Endothelial cell of umbilical vein (primary cell): ENCODE data around the gene GYS2. TPM values are rescaled to one million over a fixed set of nuclear protein-coding genes. Genes with fewer than 3 reads are reported as not detected.

Experiments
- BruUV-seq: library from RNA; stranded (reverse); fragments of 400-500 nt; replicated peaks from 2 replicates; lab custom pipeline; 2021; lab: Mats Ljungman, UMichigan
- CTCF ChIA-PET: fragments of 300-600, 350-600 bp; sonication (Branson Sonifier 250); formaldehyde crosslinking; loops from one replicate; lab custom pipeline; 2021; ENCODE audit warnings: antibody characterized with exemption, inconsistent platforms; lab: Charles Lee
- POLR2A ChIA-PET: fragments of 300-600, 350-600 bp; sonication (Branson Sonifier 250); formaldehyde crosslinking; loops from one replicate; lab custom pipeline; 2021; ENCODE audit warnings: antibody characterized with exemption, inconsistent platforms; lab: Charles Lee
- DNase-seq: peaks from one replicate; pipeline ENCODE4 v3.0.0-alpha.2; 2011; ENCODE audit warnings: low read depth, low spot score
- FAIRE-seq: peaks from 2 replicates; lab custom pipeline; 2011; peaks lifted over from hg19 to GRCh38; lab: Jason Lieb, UNC
- H2AFZ ChIP-seq: 2 replicates; pipeline ENCODE4 v1.6.0; 2012; ENCODE audit warnings: low read depth, low read length, control low read depth, inconsistent platforms
- H3K27ac ChIP-seq: 2 replicates; pipeline ENCODE4 v1.5.1; 2011; ENCODE audit warnings: low read depth, mild to moderate bottlenecking, control low read depth, low read length, moderate library complexity; ENCODE audit not compliant: insufficient read depth
- H3K27me3 ChIP-seq, 2 experiments: 2 replicates each; pipeline versions ENCODE4 v1.6.0 to v1.6.1; 2011; ENCODE audit warnings: low read length in 2 of 2, mixed read lengths in 1 of 2; ENCODE audit not compliant: control insufficient read depth in 2 of 2, insufficient read depth in 2 of 2
- H3K36me3 ChIP-seq, 2 experiments: 2 replicates in 1 of 2; 3 replicates in 1 of 2; pipeline ENCODE4 v1.5.1; 2011; ENCODE audit warnings: low read length in 2 of 2, mild to moderate bottlenecking in 1 of 2, moderate library complexity in 1 of 2; ENCODE audit not compliant: control insufficient read depth in 2 of 2, insufficient read depth in 2 of 2; ENCODE audit errors: extremely low read depth in 1 of 2
- H3K4me1 ChIP-seq: 3 replicates; pipeline ENCODE4 v1.5.1; 2011; ENCODE audit warnings: mild to moderate bottlenecking, low read length; ENCODE audit not compliant: control insufficient read depth, insufficient read depth; ENCODE audit errors: extremely low read depth
- H3K4me2 ChIP-seq: 2 replicates; pipeline ENCODE4 v1.6.1; 2011; ENCODE audit warnings: low read length, control low read depth, mixed read lengths; ENCODE audit not compliant: insufficient read depth
- H3K4me3 ChIP-seq, 3 experiments: fragments of 200-600 bp in 1 of 3; sonication (generic), shearing (Covaris generic) in 1 of 3; replicated peaks in 1 of 3; 2 replicates each; pipeline ENCODE4 v1.5.1; 2011 to 2016; ENCODE audit warnings: control low read depth in 3 of 3, low read length in 3 of 3, mild to moderate bottlenecking in 2 of 3, inconsistent platforms in 1 of 3, low read depth in 1 of 3, moderate library complexity in 1 of 3; ENCODE audit not compliant: insufficient read depth in 1 of 3
- H3K79me2 ChIP-seq: 2 replicates; pipeline ENCODE4 v1.6.0; 2012; ENCODE audit warnings: low read length, inconsistent platforms; ENCODE audit not compliant: control insufficient read depth, insufficient read depth
- H3K9ac ChIP-seq: replicated peaks from 2 replicates; pipeline ENCODE3; 2011; ENCODE audit warnings: low read length, control low read depth; ENCODE audit not compliant: insufficient read depth; ENCODE audit errors: extremely low read depth
- H3K9me1 ChIP-seq: replicated peaks from 3 replicates; pipeline ENCODE4 v1.6.0; 2011; ENCODE audit warnings: mild to moderate bottlenecking, low read length; ENCODE audit not compliant: control insufficient read depth, insufficient read depth; ENCODE audit errors: extremely low read depth
- H3K9me3 ChIP-seq: replicated peaks from 2 replicates; pipeline ENCODE4 v1.5.1; 2012; ENCODE audit warnings: low read length, inconsistent platforms; ENCODE audit not compliant: control insufficient read depth, insufficient read depth
- H4K20me1 ChIP-seq: replicated peaks from 2 replicates; pipeline ENCODE3; 2011; ENCODE audit warnings: mild to moderate bottlenecking, low read length; ENCODE audit not compliant: control insufficient read depth, insufficient read depth; ENCODE audit errors: extremely low read depth
- GATA2 ChIP-seq: IDR thresholded peaks from 2 replicates; pipeline ENCODE4 v1.7.0; 2011; ENCODE audit warnings: low read depth, mild to moderate bottlenecking, moderate library complexity, mixed read lengths, low read length; ENCODE audit not compliant: insufficient read length, insufficient read depth
- MYC ChIP-seq: IDR thresholded peaks from one replicate; pipeline ENCODE4 v1.6.1; 2011; ENCODE audit warnings: mild to moderate bottlenecking, low read depth, low read length
- dilution Hi-C: fragments of 300-500 bp; cut with MboI; formaldehyde crosslinking; loops from one replicate; pipeline ENCODE4 v1.15.0; 2019; ENCODE audit warnings: low sequenced_read_pairs; ENCODE audit not compliant: extremely low pct_ligation_motif_present
- intact Hi-C: fragments of 100-400 bp; cut with micrococcal nuclease; formaldehyde crosslinking; loops from one replicate; pipeline ENCODE4 v1.10.0; 2022
- polyA plus RNA-seq, 4 experiments: library from polyadenylated mRNA; depleted of rRNA in 3 of 4; stranded (reverse) in 3 of 4; unstranded in 1 of 4; fragments of >200 nt; gene quantifications; 2 replicates each; pipeline versions ENCODE4 v1.2.1 to v1.2.3, GENCODE V29; 2011 to 2012; ENCODE audit warnings: missing spikeins in 1 of 4
- total RNA-seq: library from RNA; stranded (reverse); gene quantifications from 2 replicates; pipeline ENCODE4 v1.2.3, GENCODE V29; 2021
- TF ChIP-seq, protein P1 (sequence below), 2 donors: IDR thresholded peaks; 1 replicate in 1 of 2; 2 replicates in 1 of 2; pipeline ENCODE4 v1.5.1; 2011; ENCODE audit warnings: low read length in 2 of 2, mild to moderate bottlenecking in 2 of 2, moderate library complexity in 2 of 2, control low read depth in 1 of 2, inconsistent platforms in 1 of 2, low read depth in 1 of 2; ENCODE audit not compliant: insufficient read depth in 1 of 2; ENCODE audit errors: extremely low read depth in 1 of 2
- TF ChIP-seq, protein P2 (sequence below): IDR thresholded peaks from 2 replicates; pipeline ENCODE4 v1.6.1; 2011; ENCODE audit not compliant: insufficient read depth, insufficient read length

The GYS2 gene
- total and polyA plus RNA-seq, 2 donors (not counting 3 experiments of a cell fraction or from before 2014, with no cell fraction given) = 0.04 TPM; not detected in 1

DNA sequence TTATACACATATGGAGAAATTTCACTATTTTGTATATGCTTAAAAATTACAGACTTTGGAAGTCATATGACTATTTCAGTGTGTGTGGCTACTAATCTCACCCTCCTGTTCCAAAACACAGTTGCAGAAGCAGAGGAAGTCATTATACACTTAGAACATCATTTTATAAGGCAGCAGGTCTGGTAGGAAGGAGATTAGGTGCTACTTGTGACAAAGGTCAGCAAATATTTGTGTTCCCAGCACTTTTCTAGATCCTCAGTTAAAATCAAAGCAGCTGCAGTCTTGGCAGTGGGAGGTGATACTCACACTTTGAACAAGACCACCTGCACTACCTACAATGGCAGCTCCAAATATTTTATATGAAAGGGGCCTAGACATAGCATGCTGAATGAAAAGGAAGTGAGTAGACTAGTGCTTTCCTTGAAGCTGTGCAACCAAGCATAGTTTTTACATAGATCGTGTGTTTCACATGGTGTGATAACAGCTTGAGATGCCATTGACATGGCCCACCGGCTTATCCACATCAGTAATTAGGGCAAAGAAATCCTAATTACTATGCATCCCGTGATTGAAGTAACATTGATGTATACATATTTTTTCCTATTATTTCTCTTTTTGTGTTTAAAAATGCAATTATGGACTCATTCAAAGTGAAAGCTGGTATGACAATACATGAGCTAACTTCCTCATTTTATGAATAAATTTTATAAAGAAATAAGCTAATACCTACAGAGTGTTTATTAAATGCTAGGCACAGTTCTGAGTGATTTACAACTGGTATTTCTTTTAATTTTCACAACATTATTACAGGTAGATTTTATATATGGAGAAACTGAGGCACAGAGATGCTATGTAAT is 5.3 kb downstream of the GYS2 start:
- H3K9ac ChIP-seq = no peak overlapping the region
- FAIRE-seq (no peak), DNase-seq (no peak)
- no peaks in the 10 kb centered on the region for H3K4me1 ChIP-seq
- H3K79me2 ChIP-seq = no peaks in the 10 kb centered on the region
- H3K27me3 ChIP-seq = peaks cover 2 to 3% of the 10 kb centered on the region in 2 experiments
- TF ChIP-seq GATA2 (no peak), MYC (no peak)
- TF ChIP-seq, protein P1, sequence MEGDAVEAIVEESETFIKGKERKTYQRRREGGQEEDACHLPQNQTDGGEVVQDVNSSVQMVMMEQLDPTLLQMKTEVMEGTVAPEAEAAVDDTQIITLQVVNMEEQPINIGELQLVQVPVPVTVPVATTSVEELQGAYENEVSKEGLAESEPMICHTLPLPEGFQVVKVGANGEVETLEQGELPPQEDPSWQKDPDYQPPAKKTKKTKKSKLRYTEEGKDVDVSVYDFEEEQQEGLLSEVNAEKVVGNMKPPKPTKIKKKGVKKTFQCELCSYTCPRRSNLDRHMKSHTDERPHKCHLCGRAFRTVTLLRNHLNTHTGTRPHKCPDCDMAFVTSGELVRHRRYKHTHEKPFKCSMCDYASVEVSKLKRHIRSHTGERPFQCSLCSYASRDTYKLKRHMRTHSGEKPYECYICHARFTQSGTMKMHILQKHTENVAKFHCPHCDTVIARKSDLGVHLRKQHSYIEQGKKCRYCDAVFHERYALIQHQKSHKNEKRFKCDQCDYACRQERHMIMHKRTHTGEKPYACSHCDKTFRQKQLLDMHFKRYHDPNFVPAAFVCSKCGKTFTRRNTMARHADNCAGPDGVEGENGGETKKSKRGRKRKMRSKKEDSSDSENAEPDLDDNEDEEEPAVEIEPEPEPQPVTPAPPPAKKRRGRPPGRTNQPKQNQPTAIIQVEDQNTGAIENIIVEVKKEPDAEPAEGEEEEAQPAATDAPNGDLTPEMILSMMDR (IDR thresholded peaks at IDR 0.05; ENCODE audit: extremely low read depth in 1 of 2, insufficient read depth in 1 of 2, low read depth in 1 of 2, low read length in 2 of 2) = no peak
- TF ChIP-seq, protein P2, sequence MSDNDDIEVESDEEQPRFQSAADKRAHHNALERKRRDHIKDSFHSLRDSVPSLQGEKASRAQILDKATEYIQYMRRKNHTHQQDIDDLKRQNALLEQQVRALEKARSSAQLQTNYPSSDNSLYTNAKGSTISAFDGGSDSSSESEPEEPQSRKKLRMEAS = no peak
- ChIA-PET CTCF (interaction anchor here (0.8 to 1.8 kb wide), 4 partner anchors 11 to 189 kb away, joined by 3 to 4 read pairs (median 3); no protein-coding TSS in a partner anchor), POLR2A (no interaction called here)
- no peak overlapping the region for H3K27ac ChIP-seq
- no TSS peak for BruUV-seq
- H3K36me3 ChIP-seq = no peaks in the 10 kb centered on the region
- H3K4me2 ChIP-seq = no peak overlapping the region
- no peaks in the 10 kb centered on the region for H3K9me1 ChIP-seq
- H3K9me3 ChIP-seq = no peaks in the 10 kb centered on the region
- dilution Hi-C loops = no loop called here
- H2AFZ ChIP-seq = no peak overlapping the region
- intact Hi-C loops = no loop called here
- no peaks in the 10 kb centered on the region for H4K20me1 ChIP-seq
- H3K4me3 ChIP-seq = no peak overlapping the region
